Mesodermal cell (in vitro differentiated cells): ENCODE measurements around the gene SCFD2.
"Not testable (repeated sequence)": the region's sequence is repeated elsewhere in the genome, so short reads cannot be mapped to it uniquely, and the experiment has no call there.

Source experiments
- H3K27ac ChIP-seq: 2 replicates; pipeline ENCODE4 v1.7.0; 2013; ENCODE audit warnings: mild to moderate bottlenecking, low read depth, low read length, moderate library complexity; ENCODE audit not compliant: severe bottlenecking
- H3K36me3 ChIP-seq: 2 replicates; pipeline ENCODE4 v1.7.1; 2013; ENCODE audit warnings: mild to moderate bottlenecking, low read length, moderate library complexity; ENCODE audit not compliant: control insufficient read depth, insufficient read depth
- H3K4me1 ChIP-seq: one replicate; pipeline ENCODE4 v1.7.1; 2013; ENCODE audit warnings: mild to moderate bottlenecking, low read length; ENCODE audit not compliant: insufficient read depth, control insufficient read depth, poor library complexity, severe bottlenecking
- H3K4me3 ChIP-seq: 2 replicates; pipeline ENCODE4 v1.7.0; 2013; ENCODE audit warnings: low read length, control low read depth, mild to moderate bottlenecking; ENCODE audit not compliant: insufficient read depth, poor library complexity, severe bottlenecking; ENCODE audit errors: extremely low read depth
- H3K9me3 ChIP-seq: 2 replicates; pipeline ENCODE4 v1.7.1; 2013; ENCODE audit warnings: mild to moderate bottlenecking, low read length, moderate library complexity; ENCODE audit not compliant: control insufficient read depth
- WGBS, 2 experiments: methylation state at CpG; one replicate each; pipeline ENCODE4 v1.1.5; 2013; ENCODE audit warnings: missing lambda C conversion rate in 2 of 2; ENCODE audit not compliant: insufficient coverage in 2 of 2; 5-methylcytosine and 5-hydroxymethylcytosine counted together

The SCFD2 gene

GRCh38 chr4:53000560-53000959 is 365.3 kb downstream of the SCFD2 start:
- H3K36me3 ChIP-seq = no peaks in the 10 kb centered on the region
- no peak overlapping the region for H3K27ac ChIP-seq
- H3K9me3 ChIP-seq = no peaks in the 10 kb centered on the region
- WGBS, 2 experiments = 91 to 94% methylated on average over 4 of the region's 6 CpGs
- H3K4me1 ChIP-seq = peaks cover 9% of the 10 kb centered on the region
- no peak overlapping the region for H3K4me3 ChIP-seq

- Histone ChIP-seq H3K9me3 (no peaks in the 10 kb centered on the region), H3K4me1 (peaks cover 9% of the 10 kb centered on the region), H3K4me3 (no peak overlapping the region), H3K36me3 (no peaks in the 10 kb centered on the region), H3K27ac (no peak overlapping the region)
- WGBS, 2 experiments = 88 to 93% methylated on average over 2 to 5 of the region's 6 CpGs
Measured at GRCh38 chr4:52999626-53000025, 366.2 kb downstream of the SCFD2 start.

GRCh38 chr4:52998413-52998812 is 367.4 kb downstream of the SCFD2 start:
- Histone ChIP-seq H3K9me3 (no peaks in the 10 kb centered on the region), H3K4me1 (peaks cover 9% of the 10 kb centered on the region), H3K27ac (no peak overlapping the region), H3K4me3 (no peak overlapping the region), H3K36me3 (no peaks in the 10 kb centered on the region)
- WGBS, 2 experiments = no CpG with 5 or more reads among the region's 3 CpGs

GRCh38 chr4:52997132-52997416 is 368.8 kb downstream of the SCFD2 start:
- H3K9me3 ChIP-seq = no peaks in the 10 kb centered on the region
- H3K4me3 ChIP-seq = no peak overlapping the region
- WGBS, 2 experiments = 85 to 92% methylated on average over 2 of the region's 3 CpGs

GRCh38 chr4:52996261-52997131 is 369.4 kb downstream of the SCFD2 start:
- Histone ChIP-seq H3K9me3 (peaks cover 3% of the 10 kb centered on the region), H3K4me1 (peaks cover 9% of the 10 kb centered on the region), H3K27ac (no peak overlapping the region), H3K4me3 (no peak overlapping the region), H3K36me3 (no peaks in the 10 kb centered on the region)
- WGBS, 2 experiments = 87 to 94% methylated on average over 5 to 6 of the region's 7 CpGs

More at GRCh38 chr4:52997132-52997416, 368.8 kb downstream of the SCFD2 start:
- Histone ChIP-seq H3K4me1 (peaks cover 9% of the 10 kb centered on the region), H3K27ac (no peak overlapping the region), H3K36me3 (no peaks in the 10 kb centered on the region)

GRCh38 chr4:52995360-52996030 is 370.4 kb downstream of the SCFD2 start:
- Histone ChIP-seq H3K36me3 (no peaks in the 10 kb centered on the region), H3K4me3 (no peak overlapping the region), H3K27ac (no peak overlapping the region), H3K4me1 (peaks cover 9% of the 10 kb centered on the region), H3K9me3 (peaks cover 6% of the 10 kb centered on the region)
- 85 to 100% methylated on average over 3 to 4 of the region's 5 CpGs for WGBS, 2 experiments

GRCh38 chr4:52994567-52994966 is 371.3 kb downstream of the SCFD2 start:
- peaks cover 6% of the 10 kb centered on the region for H3K9me3 ChIP-seq
- 90 to 93% methylated on average over 3 of the region's 4 CpGs for WGBS, 2 experiments
- H3K36me3 ChIP-seq = no peaks in the 10 kb centered on the region
- no peak overlapping the region for H3K4me3 ChIP-seq
- H3K27ac ChIP-seq = no peak overlapping the region
- peaks cover 9% of the 10 kb centered on the region for H3K4me1 ChIP-seq

- Histone ChIP-seq H3K27ac (no peak overlapping the region), H3K36me3 (no peaks in the 10 kb centered on the region), H3K4me3 (no peak overlapping the region), H3K9me3 (peaks cover 6% of the 10 kb centered on the region), H3K4me1 (peaks cover 9% of the 10 kb centered on the region)
- 81 to 95% methylated on average over 3 to 6 of the region's 6 CpGs for WGBS, 2 experiments
Measured at GRCh38 chr4:52993771-52994170, 372.1 kb downstream of the SCFD2 start.

GRCh38 chr4:52992551-52992950 is 373.3 kb downstream of the SCFD2 start:
- H3K36me3 ChIP-seq, H3K4me3 ChIP-seq, H3K9me3 ChIP-seq, H3K4me1 ChIP-seq, H3K27ac ChIP-seq: not testable (repeated sequence)
- 89 to 94% methylated on average over 12 to 19 of the region's 27 CpGs for WGBS, 2 experiments

GRCh38 chr4:52991472-52991871 is 374.4 kb downstream of the SCFD2 start:
- H3K36me3 ChIP-seq = no peaks in the 10 kb centered on the region
- H3K9me3 ChIP-seq = peaks cover 6% of the 10 kb centered on the region
- no peak overlapping the region for H3K4me3 ChIP-seq
- H3K27ac ChIP-seq = no peak overlapping the region
- peaks cover 7% of the 10 kb centered on the region for H3K4me1 ChIP-seq

GRCh38 chr4:52990706-52991105 is 375.2 kb downstream of the SCFD2 start:
- Histone ChIP-seq H3K9me3 (peaks cover 6% of the 10 kb centered on the region), H3K4me1 (peaks cover under 1% of the 10 kb centered on the region), H3K27ac (no peak overlapping the region), H3K4me3 (no peak overlapping the region), H3K36me3 (no peaks in the 10 kb centered on the region)
- WGBS, 2 experiments = no CpG with 5 or more reads among the region's 1 CpG
